ENCODE data around the gene DNAH11.

GRCh38 chr7:21768279-21768678, 225.4 kb downstream of the DNAH11 start:
- no peak for TF ChIP-seq CTCF (IDR thresholded peaks at IDR 0.05)
- TF ChIP-seq POLR2A (IDR thresholded peaks at IDR 0.05): no peak
- TF ChIP-seq EP300 (IDR thresholded peaks at IDR 0.05): no peak

Measured in tibial nerve (tissue), 4 donors.